Epithelial cell of prostate (primary cell): ENCODE measurements around the gene WFIKKN1.

ENCODE experiments used
- DNase-seq: peaks from one replicate; pipeline ENCODE4 v3.0.0-alpha.2; 2011; ENCODE audit warnings: low read depth, low spot score
- H3K27ac ChIP-seq: fragments of 450-650 bp; 2 replicates; pipeline ENCODE4 v1.5.1; 2017; ENCODE audit warnings: mild to moderate bottlenecking

Gene WFIKKN1

GRCh38 chr16:630815-631405, at the start of gene WFIKKN1:
Gene WFIKKN1, plus strand, starts transcription at chr16:630985. Its CDS starts 269 bp downstream, at chr16:631254.
- DNase-seq: no peak
- no peak within 1 kb of the TSS for H3K27ac ChIP-seq

GRCh38 chr16:582218-582613, 48.6 kb upstream of the WFIKKN1 start:
- no peak overlapping the region for H3K27ac ChIP-seq
- no peak for DNase-seq

- no peak overlapping the region for H3K27ac ChIP-seq
- no peak for DNase-seq
Measured at GRCh38 chr16:582614-583331, 48.0 kb upstream of the WFIKKN1 start.

- no peak for DNase-seq
- H3K27ac ChIP-seq: no peak overlapping the region
Measured at GRCh38 chr16:583470-583814, 47.3 kb upstream of the WFIKKN1 start.

- no peak overlapping the region for H3K27ac ChIP-seq
- no peak for DNase-seq
Measured at GRCh38 chr16:583815-584591, 46.8 kb upstream of the WFIKKN1 start.

- H3K27ac ChIP-seq: no peak overlapping the region
- no peak for DNase-seq
Measured at GRCh38 chr16:585351-585750, 45.4 kb upstream of the WFIKKN1 start.

- DNase-seq: no peak
Measured at GRCh38 chr16:586047-586644, 44.6 kb upstream of the WFIKKN1 start.

GRCh38 chr16:586645-587590, 43.9 kb upstream of the WFIKKN1 start:
- H3K27ac ChIP-seq: peak overlapping the region; percentile 93

More at GRCh38 chr16:586047-586644, 44.6 kb upstream of the WFIKKN1 start:
- no peak overlapping the region for H3K27ac ChIP-seq

GRCh38 chr16:588639-588888, 42.2 kb upstream of the WFIKKN1 start:
- H3K27ac ChIP-seq: peak overlapping the region; percentile 93
- DNase-seq: no peak

More at GRCh38 chr16:586645-587590, 43.9 kb upstream of the WFIKKN1 start:
- DNase-seq: no peak

- peak; percentile 74 for DNase-seq
- H3K27ac ChIP-seq: peak overlapping the region; percentile 93
Measured at GRCh38 chr16:588889-589657, 41.7 kb upstream of the WFIKKN1 start.

- peak; percentile 87 for DNase-seq
- H3K27ac ChIP-seq: peak within 1 kb of the TSS; percentile 93
Measured at GRCh38 chr16:589658-590187, 41.1 kb upstream of the WFIKKN1 start, which contains the start of gene RAB40C. Gene RAB40C, plus strand, starts transcription at chr16:590066. Its CDS starts 226 bp downstream, at chr16:590292.

- peak overlapping the region; percentile 93 for H3K27ac ChIP-seq
- no peak for DNase-seq
Measured at GRCh38 chr16:590188-590814, 40.5 kb upstream of the WFIKKN1 start.

GRCh38 chr16:590815-591200, 40.0 kb upstream of the WFIKKN1 start:
- DNase-seq: no peak
- no peak overlapping the region for H3K27ac ChIP-seq

- no peak for DNase-seq
- H3K27ac ChIP-seq: peak overlapping the region; percentile 57
Measured at GRCh38 chr16:591231-591630, 39.6 kb upstream of the WFIKKN1 start.

GRCh38 chr16:591892-592517, 38.8 kb upstream of the WFIKKN1 start:
- DNase-seq: no peak
- peak overlapping the region; percentile 57 for H3K27ac ChIP-seq

- H3K27ac ChIP-seq: peak overlapping the region; percentile 57
Measured at GRCh38 chr16:592518-593306, 38.1 kb upstream of the WFIKKN1 start.

GRCh38 chr16:593406-593805, 37.4 kb upstream of the WFIKKN1 start:
- peak overlapping the region; percentile 57 for H3K27ac ChIP-seq
- DNase-seq: peak; percentile 75

More at GRCh38 chr16:592518-593306, 38.1 kb upstream of the WFIKKN1 start:
- DNase-seq: peak; percentile 91
